ENCODE data around the gene PCDH17. TPM values are rescaled to one million over a fixed set of nuclear protein-coding genes. Genes with fewer than 3 reads are reported as not detected.

PCDH17 gene
- polyA plus RNA-seq, 1 donor (not counting 4 experiments of a cell fraction or from before 2014, with no cell fraction given), result not detected

DNA sequence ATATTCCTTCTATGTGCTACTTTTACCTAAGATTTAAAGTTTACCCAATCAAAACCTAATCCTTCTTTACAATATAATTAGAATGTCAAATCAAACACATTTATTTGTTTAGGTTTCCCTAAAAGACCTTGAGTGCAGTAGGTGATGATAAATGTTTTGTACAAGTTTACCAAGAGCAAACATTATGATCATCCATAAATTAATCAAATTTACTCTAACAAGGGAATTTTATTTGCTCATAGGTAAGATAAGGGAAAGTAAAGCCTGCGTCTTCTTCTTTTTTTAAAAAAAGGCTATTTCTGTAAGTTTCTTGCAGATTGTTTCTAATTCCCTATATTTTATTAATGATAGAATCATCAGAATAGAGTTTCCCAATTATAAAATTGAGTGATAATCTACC lies 48.0 kb upstream of the PCDH17 start:
- TF ChIP-seq EZH2 (IDR thresholded peaks at IDR 0.05; ENCODE audit: low read length), result no peak
- TF ChIP-seq, protein P1, sequence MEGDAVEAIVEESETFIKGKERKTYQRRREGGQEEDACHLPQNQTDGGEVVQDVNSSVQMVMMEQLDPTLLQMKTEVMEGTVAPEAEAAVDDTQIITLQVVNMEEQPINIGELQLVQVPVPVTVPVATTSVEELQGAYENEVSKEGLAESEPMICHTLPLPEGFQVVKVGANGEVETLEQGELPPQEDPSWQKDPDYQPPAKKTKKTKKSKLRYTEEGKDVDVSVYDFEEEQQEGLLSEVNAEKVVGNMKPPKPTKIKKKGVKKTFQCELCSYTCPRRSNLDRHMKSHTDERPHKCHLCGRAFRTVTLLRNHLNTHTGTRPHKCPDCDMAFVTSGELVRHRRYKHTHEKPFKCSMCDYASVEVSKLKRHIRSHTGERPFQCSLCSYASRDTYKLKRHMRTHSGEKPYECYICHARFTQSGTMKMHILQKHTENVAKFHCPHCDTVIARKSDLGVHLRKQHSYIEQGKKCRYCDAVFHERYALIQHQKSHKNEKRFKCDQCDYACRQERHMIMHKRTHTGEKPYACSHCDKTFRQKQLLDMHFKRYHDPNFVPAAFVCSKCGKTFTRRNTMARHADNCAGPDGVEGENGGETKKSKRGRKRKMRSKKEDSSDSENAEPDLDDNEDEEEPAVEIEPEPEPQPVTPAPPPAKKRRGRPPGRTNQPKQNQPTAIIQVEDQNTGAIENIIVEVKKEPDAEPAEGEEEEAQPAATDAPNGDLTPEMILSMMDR (optimal IDR thresholded peaks at IDR 0.05 in 1 of 3, IDR thresholded peaks at IDR 0.05 in 1 of 3, conservative IDR thresholded peaks at IDR 0.05 in 1 of 3; ENCODE audit: extremely low read depth in 1 of 3, insufficient read depth in 2 of 3, low read length in 3 of 3), result no peak
- Histone ChIP-seq H3K4me1 (ENCODE audit: control insufficient read depth, extremely low read depth, insufficient read depth, low read length) (no peaks in the 10 kb centered on the region), H3K9me3 (ENCODE audit: control insufficient read depth, low read depth, low read length) (peaks cover 3% of the 10 kb centered on the region), H3K36me3 (ENCODE audit: control insufficient read depth in 2 of 2, extremely low read depth in 1 of 2, insufficient read depth in 2 of 2, low read length in 2 of 2) (no peaks in the 10 kb centered on the region), H3K79me2 (ENCODE audit: control insufficient read depth, insufficient read depth, low read length) (no peaks in the 10 kb centered on the region), H3K9me1 (ENCODE audit: control insufficient read depth, extremely low read depth, insufficient read depth, low read length) (no peaks in the 10 kb centered on the region), H3K4me3 (ENCODE audit: control insufficient read depth in 2 of 3, extremely low read depth in 1 of 3, insufficient read depth in 2 of 3, low read depth in 1 of 3, low read length in 3 of 3) (no peak overlapping the region), H3K27ac (ENCODE audit: control insufficient read depth, insufficient read depth, low read length) (no peak overlapping the region), H4K20me1 (ENCODE audit: control insufficient read depth, extremely low read depth, insufficient read depth, low read length) (no peaks in the 10 kb centered on the region), H2AFZ (ENCODE audit: control insufficient read depth, low read length) (no peak overlapping the region), H3K4me2 (ENCODE audit: control insufficient read depth, extremely low read depth, insufficient read depth, low read depth, low read length) (no peak overlapping the region), H3K9ac (ENCODE audit: control insufficient read depth, extremely low read depth, insufficient read depth, low read length) (no peak overlapping the region), H3K27me3 (ENCODE audit: control insufficient read depth, extremely low read depth, insufficient read depth, low read length) (no peaks in the 10 kb centered on the region)
- FAIRE-seq (no peak), DNase-seq (ENCODE audit: low read depth, low spot score) (no peak)
- dilution Hi-C loops (cut with MboI; ENCODE audit: extremely low pct_ligation_motif_present, low sequenced_read_pairs), result no loop called here

DNA sequence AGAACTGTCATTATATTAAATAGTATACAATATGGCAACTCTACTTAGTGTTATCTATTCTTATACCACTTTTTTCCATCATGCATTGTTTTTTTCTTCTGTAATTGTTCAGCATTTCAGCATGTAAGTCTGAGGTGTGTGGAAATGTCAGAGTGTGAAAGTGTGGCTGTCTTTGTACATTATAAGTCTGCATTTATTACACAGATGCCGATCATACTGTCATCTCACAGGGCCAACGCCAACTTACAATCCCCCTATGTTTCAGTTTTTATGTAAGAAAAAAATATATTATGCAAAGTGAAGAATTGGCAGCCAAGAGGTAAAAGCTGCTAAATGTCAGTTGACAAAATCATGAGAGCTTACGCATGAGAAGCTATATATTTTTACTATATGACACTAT lies 42.9 kb upstream of the PCDH17 start:
- no peak overlapping the region for H3K4me3 ChIP-seq (ENCODE audit: control insufficient read depth in 2 of 3, extremely low read depth in 1 of 3, insufficient read depth in 2 of 3, low read depth in 1 of 3, low read length in 3 of 3)
- H3K9me1 ChIP-seq (ENCODE audit: control insufficient read depth, extremely low read depth, insufficient read depth, low read length), result no peaks in the 10 kb centered on the region
- H3K36me3 ChIP-seq (ENCODE audit: control insufficient read depth in 2 of 2, extremely low read depth in 1 of 2, insufficient read depth in 2 of 2, low read length in 2 of 2), result no peaks in the 10 kb centered on the region
- TF ChIP-seq, protein P1 (optimal IDR thresholded peaks at IDR 0.05 in 1 of 3, IDR thresholded peaks at IDR 0.05 in 1 of 3, conservative IDR thresholded peaks at IDR 0.05 in 1 of 3; ENCODE audit: extremely low read depth in 1 of 3, insufficient read depth in 2 of 3, low read length in 3 of 3), result no peak
- no peak for TF ChIP-seq EZH2 (IDR thresholded peaks at IDR 0.05; ENCODE audit: low read length)
- no peaks in the 10 kb centered on the region for H3K4me1 ChIP-seq (ENCODE audit: control insufficient read depth, extremely low read depth, insufficient read depth, low read length)
- no peaks in the 10 kb centered on the region for H3K79me2 ChIP-seq (ENCODE audit: control insufficient read depth, insufficient read depth, low read length)
- FAIRE-seq (no peak), DNase-seq (ENCODE audit: low read depth, low spot score) (no peak)
- no peak overlapping the region for H3K4me2 ChIP-seq (ENCODE audit: control insufficient read depth, extremely low read depth, insufficient read depth, low read depth, low read length)
- H3K9me3 ChIP-seq (ENCODE audit: control insufficient read depth, low read depth, low read length), result no peaks in the 10 kb centered on the region
- dilution Hi-C loops (cut with MboI; ENCODE audit: extremely low pct_ligation_motif_present, low sequenced_read_pairs), result no loop called here
- H4K20me1 ChIP-seq (ENCODE audit: control insufficient read depth, extremely low read depth, insufficient read depth, low read length), result no peaks in the 10 kb centered on the region
- no peak overlapping the region for H3K27ac ChIP-seq (ENCODE audit: control insufficient read depth, insufficient read depth, low read length)
- no peak overlapping the region for H2AFZ ChIP-seq (ENCODE audit: control insufficient read depth, low read length)
- H3K9ac ChIP-seq (ENCODE audit: control insufficient read depth, extremely low read depth, insufficient read depth, low read length), result no peak overlapping the region
- no peaks in the 10 kb centered on the region for H3K27me3 ChIP-seq (ENCODE audit: control insufficient read depth, extremely low read depth, insufficient read depth, low read length)

All from keratinocyte (primary cell).